Measurements from ENCODE around the gene C2orf69. TPM values are rescaled to one million over a fixed set of nuclear protein-coding genes. Genes with fewer than 3 reads are reported as not detected.

C2orf69 gene
- total and polyA plus RNA-seq, 9 donors: 4.4 to 12.6 (median 9.6) TPM

DNA sequence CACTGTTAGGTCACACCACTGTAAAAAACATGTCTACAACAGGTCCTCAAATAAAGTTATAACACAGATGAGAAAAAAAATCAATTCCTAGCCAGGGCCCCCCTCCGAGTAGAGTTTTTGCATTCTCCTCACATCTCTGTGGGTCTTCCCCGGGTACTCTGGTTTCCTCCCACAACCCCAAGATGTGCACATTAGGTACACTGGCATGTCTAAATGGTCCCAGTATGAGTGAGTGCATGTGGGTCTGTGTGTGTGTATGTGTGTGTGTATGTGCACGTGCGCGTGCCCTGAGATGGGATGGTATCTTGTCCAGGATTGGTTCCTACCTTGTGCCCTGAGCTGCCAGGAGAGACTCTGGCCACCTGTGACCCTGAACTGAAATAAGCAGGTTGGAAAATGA is 39.3 kb downstream of the C2orf69 start:
- H3K36me3 ChIP-seq: no peaks in the 10 kb centered on the region
- H3K27me3 ChIP-seq: no peaks in the 10 kb centered on the region
- H3K27ac ChIP-seq: no peak overlapping the region
- no peak for DNase-seq
- H3K9me3 ChIP-seq: no peaks in the 10 kb centered on the region
- H3K4me1 ChIP-seq (ENCODE audit: insufficient read depth): peaks cover 8% of the 10 kb centered on the region
- 89 to 93% (median 90%) methylated on average over 5 of the region's 5 CpGs for WGBS, 3 donors
- TF ChIP-seq, protein P1, sequence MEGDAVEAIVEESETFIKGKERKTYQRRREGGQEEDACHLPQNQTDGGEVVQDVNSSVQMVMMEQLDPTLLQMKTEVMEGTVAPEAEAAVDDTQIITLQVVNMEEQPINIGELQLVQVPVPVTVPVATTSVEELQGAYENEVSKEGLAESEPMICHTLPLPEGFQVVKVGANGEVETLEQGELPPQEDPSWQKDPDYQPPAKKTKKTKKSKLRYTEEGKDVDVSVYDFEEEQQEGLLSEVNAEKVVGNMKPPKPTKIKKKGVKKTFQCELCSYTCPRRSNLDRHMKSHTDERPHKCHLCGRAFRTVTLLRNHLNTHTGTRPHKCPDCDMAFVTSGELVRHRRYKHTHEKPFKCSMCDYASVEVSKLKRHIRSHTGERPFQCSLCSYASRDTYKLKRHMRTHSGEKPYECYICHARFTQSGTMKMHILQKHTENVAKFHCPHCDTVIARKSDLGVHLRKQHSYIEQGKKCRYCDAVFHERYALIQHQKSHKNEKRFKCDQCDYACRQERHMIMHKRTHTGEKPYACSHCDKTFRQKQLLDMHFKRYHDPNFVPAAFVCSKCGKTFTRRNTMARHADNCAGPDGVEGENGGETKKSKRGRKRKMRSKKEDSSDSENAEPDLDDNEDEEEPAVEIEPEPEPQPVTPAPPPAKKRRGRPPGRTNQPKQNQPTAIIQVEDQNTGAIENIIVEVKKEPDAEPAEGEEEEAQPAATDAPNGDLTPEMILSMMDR (IDR thresholded peaks at IDR 0.05): no peak
- TF ChIP-seq POLR2A (IDR thresholded peaks at IDR 0.05) (no peak), EP300 (IDR thresholded peaks at IDR 0.05) (no peak)
- no peak overlapping the region for H3K4me3 ChIP-seq
- intact Hi-C loops (cut with DNase I): no loop called here

DNA sequence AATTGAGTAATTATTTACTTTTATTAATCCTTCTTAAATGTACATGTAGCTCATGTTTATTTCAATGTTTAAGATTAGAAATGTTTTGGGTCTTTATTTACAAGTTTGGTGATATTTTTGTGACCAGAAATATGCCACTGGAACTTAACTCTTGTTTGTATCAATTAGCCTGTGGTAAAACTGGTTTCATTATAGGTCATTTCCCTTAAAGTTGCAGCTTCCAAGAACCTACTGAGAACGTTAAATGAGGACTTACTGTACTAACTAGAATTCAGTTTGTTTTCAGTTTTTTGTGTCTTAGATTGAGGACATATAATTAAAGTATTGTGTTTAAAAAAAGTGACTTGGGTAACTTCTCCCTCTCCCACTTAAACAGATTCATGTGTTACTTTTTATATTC is 39.9 kb downstream of the C2orf69 start:
- 45 to 67% (median 48%) methylated on average over 1 of the region's 1 CpG for WGBS, 3 donors

DNA sequence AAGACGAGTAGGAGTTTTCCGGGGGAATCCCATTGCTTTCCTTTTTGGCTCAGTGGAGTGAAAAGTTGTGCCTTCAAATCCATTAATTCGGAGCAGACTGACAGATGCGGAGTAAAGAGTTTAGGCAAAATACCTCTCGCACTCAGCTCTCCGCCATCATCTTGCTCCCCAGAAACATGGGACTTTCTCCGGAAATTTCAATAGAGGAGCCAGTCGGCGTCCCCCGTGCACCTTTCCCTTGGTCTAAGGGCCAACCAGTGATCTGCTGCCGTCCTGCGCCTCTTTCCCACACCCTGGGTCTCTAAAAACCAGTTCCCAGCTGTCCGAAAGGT is 43.9 kb downstream of the C2orf69 start:
- intact Hi-C loops (cut with DNase I): no loop called here
- no peak for DNase-seq
- no peaks in the 10 kb centered on the region for H3K9me3 ChIP-seq
- peaks cover 11% of the 10 kb centered on the region for H3K4me1 ChIP-seq (ENCODE audit: insufficient read depth)
- H3K27ac ChIP-seq: peak overlapping the region; percentile 81 to 86
- no peaks in the 10 kb centered on the region for H3K36me3 ChIP-seq
- TF ChIP-seq, protein P1 (IDR thresholded peaks at IDR 0.05): no peak
- TF ChIP-seq EP300 (IDR thresholded peaks at IDR 0.05) (no peak), POLR2A (IDR thresholded peaks at IDR 0.05) (no peak)
- peak overlapping the region; percentile 80 for H3K4me3 ChIP-seq
- WGBS, 3 donors: 0 to 1% (median 1%) methylated on average over 13 of the region's 13 CpGs
- no peaks in the 10 kb centered on the region for H3K27me3 ChIP-seq

More for the DNA sequence above, 39.9 kb downstream of the C2orf69 start:
- intact Hi-C loops (cut with DNase I): no loop called here
- H3K36me3 ChIP-seq: no peaks in the 10 kb centered on the region
- H3K9me3 ChIP-seq: no peaks in the 10 kb centered on the region
- no peak overlapping the region for H3K4me3 ChIP-seq
- no peak for TF ChIP-seq EP300 (IDR thresholded peaks at IDR 0.05)
- TF ChIP-seq POLR2A (IDR thresholded peaks at IDR 0.05): no peak
- TF ChIP-seq, protein P1 (IDR thresholded peaks at IDR 0.05): no peak
- H3K27ac ChIP-seq: no peak overlapping the region
- peaks cover 8% of the 10 kb centered on the region for H3K4me1 ChIP-seq (ENCODE audit: insufficient read depth)
- H3K27me3 ChIP-seq: no peaks in the 10 kb centered on the region
- no peak for DNase-seq

DNA sequence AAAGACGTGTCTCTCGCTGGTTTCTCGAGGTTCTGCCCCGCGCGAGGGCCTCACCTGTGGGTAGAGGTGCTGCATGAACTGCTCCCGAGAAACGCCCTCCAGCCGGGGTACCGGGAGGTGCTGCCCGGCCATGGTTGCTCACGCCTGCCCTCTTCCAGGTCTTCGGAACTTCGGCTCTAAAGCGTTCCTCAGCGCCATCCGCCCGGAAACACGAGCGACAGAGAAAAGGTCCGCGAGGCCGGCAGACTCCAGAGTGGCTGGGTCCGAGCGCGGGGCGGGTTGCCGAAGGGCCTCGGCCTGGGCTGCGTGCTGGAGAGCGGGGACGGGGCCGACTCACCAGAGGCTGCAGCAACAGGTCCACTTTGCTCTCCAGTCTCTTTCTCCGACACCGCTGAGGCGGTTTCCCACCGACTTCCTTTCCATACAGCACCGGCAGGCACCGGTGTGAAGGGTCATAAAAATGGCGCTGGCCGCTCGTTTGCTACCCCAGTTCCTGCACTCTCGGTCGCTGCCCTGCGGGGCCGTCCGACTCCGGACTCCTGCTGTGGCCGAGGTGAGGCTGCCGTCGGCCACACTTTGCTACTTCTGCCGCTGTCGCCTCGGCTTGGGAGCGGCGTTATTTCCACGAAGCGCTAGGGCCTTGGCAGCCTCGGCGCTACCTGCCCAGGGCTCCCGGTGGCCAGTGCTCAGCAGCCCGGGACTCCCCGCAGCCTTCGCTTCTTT is 44.4 kb downstream of the C2orf69 start, which contains the start of the genes MAIP1 and TYW5:
TSS of gene MAIP1 (plus strand) at position 244 of the 723 bp plus-strand sequence. CDS start at position 461, 217 bp downstream.
TSS of gene TYW5 (minus strand) at position 153 of the 723 bp plus-strand sequence. CDS start at position 132, 21 bp downstream.
- H3K27ac ChIP-seq: peak within 1 kb of the TSS; percentile 81 to 86
- H3K9me3 ChIP-seq: no peaks in the 10 kb centered on the region
- H3K4me1 ChIP-seq (ENCODE audit: insufficient read depth): peaks cover 11% of the 10 kb centered on the region
- H3K27me3 ChIP-seq: no peaks in the 10 kb centered on the region
- DNase-seq: peak; percentile 70 to 87 (median 80)
- TF ChIP-seq, protein P1 (IDR thresholded peaks at IDR 0.05): peak in 1 of 3 donors; percentile 55
- TF ChIP-seq POLR2A (IDR thresholded peaks at IDR 0.05): peak; percentile 51
- no peak for TF ChIP-seq EP300 (IDR thresholded peaks at IDR 0.05)
- H3K4me3 ChIP-seq: peak within 1 kb of the TSS; percentile 80
- 0 to 1% (median 1%) methylated on average over 64 of the region's 64 CpGs for WGBS, 3 donors
- intact Hi-C loops (cut with DNase I): no loop called here
- no peaks in the 10 kb centered on the region for H3K36me3 ChIP-seq

Measured in ovary (tissue), 9 donors.